ENCODE measurements around the gene SLCO2A1.

DNA sequence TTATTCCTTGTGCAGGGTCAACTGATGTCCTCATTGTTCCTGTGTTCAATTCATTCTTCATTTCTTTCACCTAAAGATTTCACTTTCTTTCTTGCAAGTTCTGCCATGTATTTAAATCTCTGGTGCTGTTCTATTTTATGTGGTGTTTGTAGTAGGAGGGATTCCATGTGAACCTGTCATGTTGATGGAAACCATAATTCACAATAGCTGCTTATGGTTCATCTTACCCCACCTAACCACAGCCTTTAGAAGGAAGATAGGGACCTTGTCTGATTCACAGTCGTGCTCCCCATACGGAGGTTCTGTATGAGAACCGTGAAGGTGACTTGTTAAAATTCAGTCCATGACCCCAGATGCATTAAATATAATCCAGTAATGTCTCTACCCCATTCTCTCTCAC, 21.9 kb downstream of the SLCO2A1 start:
- TF ChIP-seq, protein P1, sequence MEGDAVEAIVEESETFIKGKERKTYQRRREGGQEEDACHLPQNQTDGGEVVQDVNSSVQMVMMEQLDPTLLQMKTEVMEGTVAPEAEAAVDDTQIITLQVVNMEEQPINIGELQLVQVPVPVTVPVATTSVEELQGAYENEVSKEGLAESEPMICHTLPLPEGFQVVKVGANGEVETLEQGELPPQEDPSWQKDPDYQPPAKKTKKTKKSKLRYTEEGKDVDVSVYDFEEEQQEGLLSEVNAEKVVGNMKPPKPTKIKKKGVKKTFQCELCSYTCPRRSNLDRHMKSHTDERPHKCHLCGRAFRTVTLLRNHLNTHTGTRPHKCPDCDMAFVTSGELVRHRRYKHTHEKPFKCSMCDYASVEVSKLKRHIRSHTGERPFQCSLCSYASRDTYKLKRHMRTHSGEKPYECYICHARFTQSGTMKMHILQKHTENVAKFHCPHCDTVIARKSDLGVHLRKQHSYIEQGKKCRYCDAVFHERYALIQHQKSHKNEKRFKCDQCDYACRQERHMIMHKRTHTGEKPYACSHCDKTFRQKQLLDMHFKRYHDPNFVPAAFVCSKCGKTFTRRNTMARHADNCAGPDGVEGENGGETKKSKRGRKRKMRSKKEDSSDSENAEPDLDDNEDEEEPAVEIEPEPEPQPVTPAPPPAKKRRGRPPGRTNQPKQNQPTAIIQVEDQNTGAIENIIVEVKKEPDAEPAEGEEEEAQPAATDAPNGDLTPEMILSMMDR (IDR thresholded peaks at IDR 0.05), result no peak
- no peak for TF ChIP-seq EZH2phosphoT487 (IDR thresholded peaks at IDR 0.05)

Data from neural progenitor cell (in vitro differentiated cells).